Measurements from ENCODE around the gene SAPCD1.
"Not testable (repeated sequence)": the region's sequence is repeated elsewhere in the genome, so short reads cannot be mapped to it uniquely, and the experiment has no call there.

Gene SAPCD1

DNA sequence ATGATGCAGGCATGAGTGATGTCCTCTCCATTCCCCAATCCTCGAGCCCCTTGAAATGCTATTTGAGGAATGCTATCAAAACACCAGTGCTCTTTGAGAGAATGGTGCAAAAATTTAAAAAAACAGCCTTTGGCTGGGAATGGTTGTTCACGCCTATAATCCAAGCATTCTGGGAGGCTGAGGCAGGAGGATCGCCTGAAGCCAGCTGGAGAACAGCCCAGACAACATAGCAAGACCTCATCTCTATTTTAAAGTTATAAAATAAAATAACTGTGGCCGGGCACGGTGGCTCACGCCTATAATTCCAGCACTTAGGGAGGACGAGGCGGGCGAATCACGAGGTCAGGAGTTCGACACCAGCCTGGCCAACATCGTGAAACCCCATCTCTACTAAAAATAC lies 37.3 kb downstream of the SAPCD1 start:
- no peak for DNase-seq (ENCODE audit: low read depth in 2 of 2)

DNA sequence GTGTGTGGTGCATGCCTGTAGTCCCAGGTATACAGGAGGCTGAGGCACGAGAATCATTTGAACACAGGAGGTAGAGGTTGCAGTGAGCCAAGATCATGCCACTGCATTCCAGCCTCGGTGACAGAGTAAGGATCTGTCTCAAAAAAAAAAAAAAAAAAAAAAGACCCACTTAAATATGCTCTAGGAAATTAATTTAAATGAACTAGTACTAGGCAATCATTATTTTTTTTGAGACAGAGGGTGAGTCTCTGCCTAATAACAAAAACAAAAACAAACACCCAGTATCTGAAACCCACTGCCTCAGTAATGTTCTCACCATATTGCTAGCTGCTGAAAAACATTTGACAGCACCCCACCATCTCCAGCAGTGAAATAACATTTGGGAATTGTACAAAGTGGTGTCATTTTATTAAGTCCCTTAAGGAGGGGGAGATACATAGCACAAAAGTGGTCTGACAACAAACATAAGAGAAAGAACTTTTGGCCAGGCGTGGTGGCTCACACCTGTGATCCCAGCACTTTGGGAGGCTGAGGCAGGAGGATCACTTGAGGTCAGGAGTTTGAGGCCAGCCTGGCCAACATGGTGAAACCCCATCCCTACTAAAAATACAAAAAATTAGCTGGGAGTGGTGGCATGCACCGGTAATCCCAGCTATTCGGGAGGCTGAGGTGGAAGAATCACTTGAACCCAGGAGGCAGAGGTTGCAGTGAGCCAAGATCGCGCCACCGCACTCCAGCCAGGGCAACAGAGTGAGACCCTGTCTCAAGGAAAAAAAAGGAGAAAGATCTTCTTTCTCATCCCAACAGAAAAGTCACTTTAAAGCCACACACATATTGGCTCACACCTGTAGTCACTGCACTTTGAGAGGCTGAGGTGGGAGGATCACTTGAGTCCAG lies 38.8 kb downstream of the SAPCD1 start:
- not testable (repeated sequence) for DNase-seq (ENCODE audit: low read depth in 2 of 2)

- no peak for DNase-seq (ENCODE audit: low read depth in 2 of 2)
Observed at GRCh38 chr6:31805939-31806469, 43.5 kb downstream of the SAPCD1 start.

DNA sequence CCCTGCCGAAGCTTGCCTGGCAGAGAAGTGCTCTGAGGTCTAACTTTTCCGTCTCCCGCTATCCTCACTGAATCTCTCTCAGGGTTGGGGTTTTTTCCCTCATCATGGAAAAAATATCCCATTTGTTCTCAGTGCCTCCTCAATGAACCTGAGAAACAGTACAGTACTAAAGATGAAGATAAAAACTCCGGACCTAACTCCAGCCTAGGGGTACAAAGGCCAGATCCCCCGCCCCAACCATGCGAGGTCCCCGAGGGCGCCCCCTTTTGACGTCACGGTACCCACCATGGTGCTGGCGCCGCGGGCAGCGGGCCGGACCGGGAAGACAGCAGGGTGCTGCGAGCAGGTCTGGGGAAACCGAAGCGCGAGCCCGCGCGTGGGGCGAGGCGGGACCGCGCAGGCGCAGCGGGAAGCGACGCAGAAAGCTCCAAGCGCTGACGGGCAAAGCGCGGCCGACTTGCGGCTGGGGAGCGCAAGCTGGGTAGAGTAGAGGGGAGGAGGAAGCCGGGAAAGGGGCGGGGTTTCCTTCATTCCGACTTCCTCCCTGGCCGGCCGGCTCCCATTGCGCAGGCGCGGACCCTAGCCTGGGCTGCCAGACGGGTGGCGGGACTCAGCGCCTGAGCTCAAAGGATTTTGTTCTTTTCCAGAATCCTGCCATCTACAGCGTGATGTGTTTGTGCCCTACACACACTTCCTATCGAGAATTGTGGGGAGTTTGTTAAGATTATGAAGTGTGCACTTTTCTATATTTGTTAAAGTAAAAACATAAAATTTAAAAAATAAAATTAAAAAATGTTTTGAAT lies 44.2 kb downstream of the SAPCD1 start, which contains the start of gene LSM2:
TSS of gene LSM2 (minus strand) at position 497 of the 803 bp plus-strand sequence. CDS start at position 288, 209 bp downstream.
- peak; percentile 96 to 97 for DNase-seq (ENCODE audit: low read depth in 2 of 2)

GRCh38 chr6:31808599-31808998 lies 46.1 kb downstream of the SAPCD1 start:
- DNase-seq (ENCODE audit: low read depth in 2 of 2): not testable (repeated sequence)

- DNase-seq (ENCODE audit: low read depth in 2 of 2): no peak
Observed at GRCh38 chr6:31811645-31812044, 49.2 kb downstream of the SAPCD1 start.

DNA sequence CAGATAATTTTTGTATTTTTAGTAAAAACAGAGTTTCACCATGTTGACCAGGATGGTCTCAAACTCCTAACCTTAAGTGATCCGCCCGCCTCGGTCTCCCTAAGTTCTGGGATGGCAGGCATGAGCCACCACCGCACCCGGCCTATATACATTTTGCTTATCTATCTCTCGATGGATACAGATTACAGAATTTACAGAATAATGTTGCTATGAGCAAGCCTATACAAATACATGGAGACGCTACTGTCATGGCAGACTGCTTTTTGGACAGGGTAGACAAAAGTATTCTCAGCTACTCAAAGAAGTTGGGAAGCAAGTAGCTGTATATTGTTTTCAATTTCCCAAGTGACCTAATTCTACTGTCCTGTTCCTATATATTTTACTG lies 51.0 kb downstream of the SAPCD1 start:
- no peak for DNase-seq (ENCODE audit: low read depth in 2 of 2)

All from stimulated activated CD4-positive, alpha-beta T cell treated with anti-CD3 and anti-CD28 coated beads, Interleukin-4, amount 100 ng/mL, for 48 hours (primary cell).